Activated gamma-delta T cell treated with anti-CD3 and anti-CD28 coated beads, Interleukin-2, amount 50 U/mL, for 16 hours (primary cell): ENCODE measurements around the gene FAM174C.
"Not testable (repeated sequence)": the region's sequence is repeated elsewhere in the genome, so short reads cannot be mapped to it uniquely, and the experiment has no call there.

Experiments
- DNase-seq: peaks from one replicate; pipeline ENCODE4 v3.0.0-alpha.2; 2020; ENCODE audit warnings: low read depth

FAM174C gene

GRCh38 chr19:1237027-1237659, 38.2 kb upstream of the FAM174C start:
- no peak for DNase-seq

- no peak for DNase-seq
These were observed 37.5 kb upstream of the FAM174C start, which contains the start of gene CBARP for GRCh38 chr19:1237754-1238368. Gene CBARP (minus strand): TSS chr19:1238005. CDS start chr19:1236100, 1,905 bp downstream.

- no peak for DNase-seq
These were observed 36.7 kb upstream of the FAM174C start for GRCh38 chr19:1238369-1239303.

GRCh38 chr19:1239420-1239795, 35.9 kb upstream of the FAM174C start:
- DNase-seq, result no peak

- DNase-seq, result peak; percentile 96
These were observed 35.3 kb upstream of the FAM174C start for GRCh38 chr19:1239796-1240737.

- DNase-seq, result no peak
These were observed 34.4 kb upstream of the FAM174C start for GRCh38 chr19:1240925-1241324.

GRCh38 chr19:1241417-1242095, 33.8 kb upstream of the FAM174C start, which contains the start of gene ATP5F1D:
Gene ATP5F1D (plus strand): TSS chr19:1241751. CDS start chr19:1241851, 100 bp downstream.
- peak; percentile 95 for DNase-seq

- DNase-seq, result peak; percentile 86
These were observed 31.3 kb upstream of the FAM174C start for GRCh38 chr19:1243768-1244692.

GRCh38 chr19:1244693-1245451, 30.5 kb upstream of the FAM174C start:
- DNase-seq, result no peak

GRCh38 chr19:1245494-1246264, 29.7 kb upstream of the FAM174C start:
- DNase-seq, result no peak

GRCh38 chr19:1246265-1247087, 28.9 kb upstream of the FAM174C start:
- not testable (repeated sequence) for DNase-seq

- DNase-seq, result no peak
These were observed 27.6 kb upstream of the FAM174C start for GRCh38 chr19:1247748-1248138.

GRCh38 chr19:1248139-1248785, 27.1 kb upstream of the FAM174C start, which contains the start of gene MIDN:
Gene MIDN (plus strand): TSS chr19:1248583. CDS start chr19:1250297, 1,714 bp downstream.
- DNase-seq, result peak; percentile 53

- peak; percentile 74 for DNase-seq
These were observed 26.5 kb upstream of the FAM174C start for GRCh38 chr19:1248786-1249297.

GRCh38 chr19:1249298-1249989, 25.9 kb upstream of the FAM174C start:
- DNase-seq, result peak; percentile 88

GRCh38 chr19:1249990-1250436, 25.3 kb upstream of the FAM174C start:
- DNase-seq, result no peak
